Measurements from ENCODE around the gene MEOX2.

The MEOX2 gene

GRCh38 chr7:15680446-15680845 is 6.0 kb downstream of the MEOX2 start:
- no peak for DNase-seq

- no peak for DNase-seq
Observed at GRCh38 chr7:15679306-15679705, 7.2 kb downstream of the MEOX2 start.

- no peak for DNase-seq
Observed at GRCh38 chr7:15678653-15679052, 7.8 kb downstream of the MEOX2 start.

GRCh38 chr7:15675379-15675778 is 11.1 kb downstream of the MEOX2 start:
- no peak for DNase-seq

- no peak for DNase-seq
Observed at GRCh38 chr7:15674586-15674985, 11.9 kb downstream of the MEOX2 start.

GRCh38 chr7:15669443-15670090 is 16.9 kb downstream of the MEOX2 start:
- DNase-seq, result no peak

GRCh38 chr7:15667991-15668390 is 18.5 kb downstream of the MEOX2 start:
- DNase-seq, result no peak

- no peak for DNase-seq
Observed at GRCh38 chr7:15662451-15662850, 24.0 kb downstream of the MEOX2 start.

- DNase-seq, result no peak
Observed at GRCh38 chr7:15658247-15658646, 28.2 kb downstream of the MEOX2 start.

GRCh38 chr7:15652776-15653290 is 33.6 kb downstream of the MEOX2 start:
- no peak for DNase-seq

GRCh38 chr7:15651693-15652092 is 34.8 kb downstream of the MEOX2 start:
- no peak for DNase-seq

GRCh38 chr7:15650787-15651186 is 35.7 kb downstream of the MEOX2 start:
- DNase-seq, result no peak

GRCh38 chr7:15648461-15648961 is 38.0 kb downstream of the MEOX2 start:
- DNase-seq, result no peak

- no peak for DNase-seq
Observed at GRCh38 chr7:15647309-15647708, 39.2 kb downstream of the MEOX2 start.

GRCh38 chr7:15643000-15643705 is 43.3 kb downstream of the MEOX2 start:
- DNase-seq, result no peak

- DNase-seq, result no peak
Observed at GRCh38 chr7:15628876-15629275, 57.6 kb downstream of the MEOX2 start.

- DNase-seq, result no peak
Observed at GRCh38 chr7:15626041-15626440, 60.4 kb downstream of the MEOX2 start.

- DNase-seq, result no peak
Observed at GRCh38 chr7:15625466-15625865, 61.0 kb downstream of the MEOX2 start.

- DNase-seq, result no peak
Observed at GRCh38 chr7:15621468-15621867, 65.0 kb downstream of the MEOX2 start.

GRCh38 chr7:15620491-15621185 is 65.8 kb downstream of the MEOX2 start:
- DNase-seq, result no peak

- DNase-seq, result no peak
Observed at GRCh38 chr7:15618275-15618674, 68.2 kb downstream of the MEOX2 start.

GRCh38 chr7:15612205-15612604 is 74.3 kb downstream of the MEOX2 start:
- DNase-seq, result no peak

- DNase-seq, result no peak
Observed at GRCh38 chr7:15610503-15610902, 76.0 kb downstream of the MEOX2 start.

- no peak for DNase-seq
Observed at GRCh38 chr7:15609287-15609686, 77.2 kb downstream of the MEOX2 start.
